Epithelial cell of esophagus (primary cell): ENCODE data around the gene HOXD9.

ENCODE experiments used
- DNase-seq: peaks from one replicate; pipeline ENCODE4 v3.0.0; 2010; ENCODE audit warnings: low read depth
- H3K4me3 ChIP-seq: 2 replicates; pipeline ENCODE4 v1.5.1; 2011; ENCODE audit warnings: mild to moderate bottlenecking, low read length, control low read depth
- CTCF ChIP-seq: IDR thresholded peaks from 2 replicates; pipeline ENCODE4 v1.5.1; 2011; ENCODE audit warnings: low read depth, mild to moderate bottlenecking, low read length, control low read depth, inconsistent platforms; ENCODE audit not compliant: insufficient read depth; ENCODE audit errors: missing control alignments

The HOXD9 gene

GRCh38 chr2:176136374-176137251 lies 14.1 kb downstream of the HOXD9 start:
- TF ChIP-seq CTCF = no peak
- no peak overlapping the region for H3K4me3 ChIP-seq

GRCh38 chr2:176137252-176137580 lies 14.7 kb downstream of the HOXD9 start:
- no peak for TF ChIP-seq CTCF
- no peak overlapping the region for H3K4me3 ChIP-seq
- no peak for DNase-seq

More at GRCh38 chr2:176136374-176137251, 14.1 kb downstream of the HOXD9 start:
- peak; percentile 14 for DNase-seq

- H3K4me3 ChIP-seq = no peak overlapping the region
- TF ChIP-seq CTCF = no peak
- no peak for DNase-seq
These were observed 15.4 kb downstream of the HOXD9 start for GRCh38 chr2:176137906-176138305.

GRCh38 chr2:176138526-176138922 lies 16.0 kb downstream of the HOXD9 start:
- H3K4me3 ChIP-seq = no peak overlapping the region
- DNase-seq = no peak

GRCh38 chr2:176138923-176139660 lies 16.6 kb downstream of the HOXD9 start:
- DNase-seq = no peak
- TF ChIP-seq CTCF = no peak
- H3K4me3 ChIP-seq = no peak overlapping the region

More at GRCh38 chr2:176138526-176138922, 16.0 kb downstream of the HOXD9 start:
- no peak for TF ChIP-seq CTCF

GRCh38 chr2:176139661-176140512 lies 17.4 kb downstream of the HOXD9 start:
- H3K4me3 ChIP-seq = no peak overlapping the region
- no peak for TF ChIP-seq CTCF
- no peak for DNase-seq
